Effector memory CD4-positive, alpha-beta T cell (primary cell): Measurements from ENCODE around the gene MEF2C.

Source experiments
- DNase-seq, 3 donors: peaks; one replicate each; pipeline ENCODE4 v3.0.0-alpha.2; 2020
- H3K27ac ChIP-seq: 2 replicates; pipeline ENCODE4 v1.7.0; 2013; ENCODE audit warnings: mild to moderate bottlenecking, low read length, moderate library complexity; ENCODE audit not compliant: insufficient read depth, poor library complexity, severe bottlenecking
- H3K27me3 ChIP-seq: replicated peaks from 2 replicates; pipeline ENCODE4 v1.7.0; 2013; ENCODE audit warnings: mild to moderate bottlenecking, low read length; ENCODE audit not compliant: insufficient read depth, control insufficient read depth, poor library complexity, severe bottlenecking
- H3K36me3 ChIP-seq: 2 replicates; pipeline ENCODE4 v1.7.0; 2013; ENCODE audit warnings: mild to moderate bottlenecking, low read length, moderate library complexity; ENCODE audit not compliant: control insufficient read depth, insufficient read depth
- H3K4me1 ChIP-seq: 2 replicates; pipeline ENCODE4 v1.7.0; 2013; ENCODE audit warnings: low read length, mild to moderate bottlenecking; ENCODE audit not compliant: control insufficient read depth, insufficient read depth, poor library complexity, severe bottlenecking
- H3K4me3 ChIP-seq: 2 replicates; pipeline ENCODE4 v1.7.0; 2013; ENCODE audit warnings: low read length, low read depth, mild to moderate bottlenecking; ENCODE audit not compliant: insufficient read depth, poor library complexity, severe bottlenecking
- H3K9me3 ChIP-seq: 2 replicates; pipeline ENCODE4 v1.7.0; 2013; ENCODE audit warnings: mild to moderate bottlenecking, low read length, moderate library complexity; ENCODE audit not compliant: control insufficient read depth

Gene MEF2C

GRCh38 chr5:88675168-88675707 lies 207.7 kb downstream of the MEF2C start:
- no peak for DNase-seq
- Histone ChIP-seq H3K36me3 (no peaks in the 10 kb centered on the region), H3K27ac (no peak overlapping the region), H3K9me3 (peaks cover 2% of the 10 kb centered on the region), H3K4me1 (peaks cover 20% of the 10 kb centered on the region), H3K27me3 (peaks cover 84% of the 10 kb centered on the region), H3K4me3 (peak overlapping the region; percentile 45)

- H3K4me1 ChIP-seq: peaks cover 17% of the 10 kb centered on the region
- H3K4me3 ChIP-seq: peak overlapping the region; percentile 45
- H3K27ac ChIP-seq: no peak overlapping the region
- peaks cover 2% of the 10 kb centered on the region for H3K9me3 ChIP-seq
- H3K36me3 ChIP-seq: no peaks in the 10 kb centered on the region
- peaks cover 79% of the 10 kb centered on the region for H3K27me3 ChIP-seq
- DNase-seq: no peak
These were observed 208.4 kb downstream of the MEF2C start for GRCh38 chr5:88674356-88675167.

GRCh38 chr5:88673253-88674105 lies 209.5 kb downstream of the MEF2C start:
- peaks cover 68% of the 10 kb centered on the region for H3K27me3 ChIP-seq
- no peak for DNase-seq
- no peak overlapping the region for H3K4me3 ChIP-seq
- H3K9me3 ChIP-seq: peaks cover 2% of the 10 kb centered on the region
- peaks cover 17% of the 10 kb centered on the region for H3K4me1 ChIP-seq
- H3K27ac ChIP-seq: no peak overlapping the region
- no peaks in the 10 kb centered on the region for H3K36me3 ChIP-seq

- H3K4me3 ChIP-seq: no peak overlapping the region
- peaks cover 2% of the 10 kb centered on the region for H3K9me3 ChIP-seq
- no peaks in the 10 kb centered on the region for H3K36me3 ChIP-seq
- H3K4me1 ChIP-seq: peaks cover 18% of the 10 kb centered on the region
- peaks cover 62% of the 10 kb centered on the region for H3K27me3 ChIP-seq
- H3K27ac ChIP-seq: no peak overlapping the region
- DNase-seq: no peak
These were observed 210.2 kb downstream of the MEF2C start for GRCh38 chr5:88672644-88673252.

- peaks cover 25% of the 10 kb centered on the region for H3K4me1 ChIP-seq
- H3K9me3 ChIP-seq: peaks cover 2% of the 10 kb centered on the region
- peaks cover 61% of the 10 kb centered on the region for H3K27me3 ChIP-seq
- no peak for DNase-seq
- H3K27ac ChIP-seq: no peak overlapping the region
- H3K4me3 ChIP-seq: no peak overlapping the region
- no peaks in the 10 kb centered on the region for H3K36me3 ChIP-seq
These were observed 211.2 kb downstream of the MEF2C start for GRCh38 chr5:88671505-88672499.

- peaks cover 2% of the 10 kb centered on the region for H3K9me3 ChIP-seq
- H3K4me1 ChIP-seq: peaks cover 25% of the 10 kb centered on the region
- H3K4me3 ChIP-seq: no peak overlapping the region
- no peaks in the 10 kb centered on the region for H3K36me3 ChIP-seq
- H3K27ac ChIP-seq: no peak overlapping the region
- no peak for DNase-seq
- peaks cover 59% of the 10 kb centered on the region for H3K27me3 ChIP-seq
These were observed 211.9 kb downstream of the MEF2C start for GRCh38 chr5:88671106-88671504.

- DNase-seq: no peak
- Histone ChIP-seq H3K4me3 (no peak overlapping the region), H3K27ac (no peak overlapping the region), H3K27me3 (peaks cover 59% of the 10 kb centered on the region), H3K36me3 (no peaks in the 10 kb centered on the region), H3K4me1 (peaks cover 20% of the 10 kb centered on the region), H3K9me3 (peaks cover 2% of the 10 kb centered on the region)
These were observed 212.5 kb downstream of the MEF2C start for GRCh38 chr5:88670461-88670860.

- Histone ChIP-seq H3K9me3 (peaks cover 2% of the 10 kb centered on the region), H3K4me3 (no peak overlapping the region), H3K27me3 (peaks cover 58% of the 10 kb centered on the region)
These were observed 213.5 kb downstream of the MEF2C start for GRCh38 chr5:88669371-88670050.

More at GRCh38 chr5:88669371-88670050, 213.5 kb downstream of the MEF2C start:
- Histone ChIP-seq H3K4me1 (peaks cover 11% of the 10 kb centered on the region), H3K36me3 (no peaks in the 10 kb centered on the region), H3K27ac (no peak overlapping the region)
- no peak for DNase-seq
